ENCODE measurements around the gene TEX264. TPM values are rescaled to one million over a fixed set of nuclear protein-coding genes. Genes with fewer than 3 reads are reported as not detected.

The TEX264 gene
- polyA plus RNA-seq, 1 donor (not counting 4 experiments of a cell fraction or from before 2014, with no cell fraction given), result 35.8 TPM

- FAIRE-seq (no peak), DNase-seq (ENCODE audit: low read depth, low spot score) (no peak)
- Histone ChIP-seq H3K9me1 (ENCODE audit: control insufficient read depth, extremely low read depth, insufficient read depth, low read length) (peaks cover 3% of the 10 kb centered on the region), H3K9ac (ENCODE audit: control insufficient read depth, extremely low read depth, insufficient read depth, low read length) (no peak overlapping the region), H4K20me1 (ENCODE audit: control insufficient read depth, extremely low read depth, insufficient read depth, low read length) (no peaks in the 10 kb centered on the region), H3K9me3 (ENCODE audit: control insufficient read depth, low read depth, low read length) (no peaks in the 10 kb centered on the region), H3K4me1 (ENCODE audit: control insufficient read depth, extremely low read depth, insufficient read depth, low read length) (peaks cover 30% of the 10 kb centered on the region), H3K79me2 (ENCODE audit: control insufficient read depth, insufficient read depth, low read length) (no peaks in the 10 kb centered on the region), H3K4me3 (ENCODE audit: control insufficient read depth in 2 of 3, extremely low read depth in 1 of 3, insufficient read depth in 2 of 3, low read depth in 1 of 3, low read length in 3 of 3) (no peak overlapping the region), H3K27ac (ENCODE audit: control insufficient read depth, insufficient read depth, low read length) (no peak overlapping the region), H3K36me3 (ENCODE audit: control insufficient read depth in 2 of 2, extremely low read depth in 1 of 2, insufficient read depth in 2 of 2, low read length in 2 of 2) (peaks cover 15 to 36% of the 10 kb centered on the region in 2 experiments), H2AFZ (ENCODE audit: control insufficient read depth, low read length) (no peak overlapping the region), H3K4me2 (ENCODE audit: control insufficient read depth, extremely low read depth, insufficient read depth, low read depth, low read length) (no peak overlapping the region), H3K27me3 (ENCODE audit: control insufficient read depth, extremely low read depth, insufficient read depth, low read length) (no peaks in the 10 kb centered on the region)
- dilution Hi-C loops (cut with MboI; ENCODE audit: extremely low pct_ligation_motif_present, low sequenced_read_pairs), result no loop called here
- TF ChIP-seq CTCF (optimal IDR thresholded peaks at IDR 0.05 in 1 of 3, IDR thresholded peaks at IDR 0.05 in 1 of 3, conservative IDR thresholded peaks at IDR 0.05 in 1 of 3; ENCODE audit: extremely low read depth in 1 of 3, insufficient read depth in 2 of 3, low read length in 3 of 3), result no peak
- no peak for TF ChIP-seq EZH2 (IDR thresholded peaks at IDR 0.05; ENCODE audit: low read length)
These were observed 17.2 kb downstream of the TEX264 start for GRCh38 chr3:51688206-51688600.

- DNase-seq (ENCODE audit: low read depth, low spot score), result no peak
- dilution Hi-C loops (cut with MboI; ENCODE audit: extremely low pct_ligation_motif_present, low sequenced_read_pairs), result no loop called here
- no peak overlapping the region for H3K4me3 ChIP-seq (ENCODE audit: control insufficient read depth in 2 of 3, extremely low read depth in 1 of 3, insufficient read depth in 2 of 3, low read depth in 1 of 3, low read length in 3 of 3)
- no peak overlapping the region for H2AFZ ChIP-seq (ENCODE audit: control insufficient read depth, low read length)
- H3K27ac ChIP-seq (ENCODE audit: control insufficient read depth, insufficient read depth, low read length), result no peak overlapping the region
- peaks cover 2% of the 10 kb centered on the region for H3K9me1 ChIP-seq (ENCODE audit: control insufficient read depth, extremely low read depth, insufficient read depth, low read length)
- H4K20me1 ChIP-seq (ENCODE audit: control insufficient read depth, extremely low read depth, insufficient read depth, low read length), result peaks cover 2% of the 10 kb centered on the region
- peaks cover 10 to 22% of the 10 kb centered on the region in 2 experiments for H3K36me3 ChIP-seq (ENCODE audit: control insufficient read depth in 2 of 2, extremely low read depth in 1 of 2, insufficient read depth in 2 of 2, low read length in 2 of 2)
- peaks cover 23% of the 10 kb centered on the region for H3K4me1 ChIP-seq (ENCODE audit: control insufficient read depth, extremely low read depth, insufficient read depth, low read length)
- H3K27me3 ChIP-seq (ENCODE audit: control insufficient read depth, extremely low read depth, insufficient read depth, low read length), result no peaks in the 10 kb centered on the region
- FAIRE-seq, result no peak
- no peak overlapping the region for H3K9ac ChIP-seq (ENCODE audit: control insufficient read depth, extremely low read depth, insufficient read depth, low read length)
- no peaks in the 10 kb centered on the region for H3K9me3 ChIP-seq (ENCODE audit: control insufficient read depth, low read depth, low read length)
- H3K79me2 ChIP-seq (ENCODE audit: control insufficient read depth, insufficient read depth, low read length), result no peaks in the 10 kb centered on the region
- TF ChIP-seq EZH2 (IDR thresholded peaks at IDR 0.05; ENCODE audit: low read length) (no peak), CTCF (optimal IDR thresholded peaks at IDR 0.05 in 1 of 3, IDR thresholded peaks at IDR 0.05 in 1 of 3, conservative IDR thresholded peaks at IDR 0.05 in 1 of 3; ENCODE audit: extremely low read depth in 1 of 3, insufficient read depth in 2 of 3, low read length in 3 of 3) (no peak)
- H3K4me2 ChIP-seq (ENCODE audit: control insufficient read depth, extremely low read depth, insufficient read depth, low read depth, low read length), result no peak overlapping the region
These were observed 20.0 kb downstream of the TEX264 start for GRCh38 chr3:51691021-51691420.

Data from keratinocyte (primary cell).